ENCODE results near the gene ZDHHC8.
A peak's percentile ranks its signal among the peaks of the same experiment; 100 is the strongest.

ZDHHC8 gene, protein sequence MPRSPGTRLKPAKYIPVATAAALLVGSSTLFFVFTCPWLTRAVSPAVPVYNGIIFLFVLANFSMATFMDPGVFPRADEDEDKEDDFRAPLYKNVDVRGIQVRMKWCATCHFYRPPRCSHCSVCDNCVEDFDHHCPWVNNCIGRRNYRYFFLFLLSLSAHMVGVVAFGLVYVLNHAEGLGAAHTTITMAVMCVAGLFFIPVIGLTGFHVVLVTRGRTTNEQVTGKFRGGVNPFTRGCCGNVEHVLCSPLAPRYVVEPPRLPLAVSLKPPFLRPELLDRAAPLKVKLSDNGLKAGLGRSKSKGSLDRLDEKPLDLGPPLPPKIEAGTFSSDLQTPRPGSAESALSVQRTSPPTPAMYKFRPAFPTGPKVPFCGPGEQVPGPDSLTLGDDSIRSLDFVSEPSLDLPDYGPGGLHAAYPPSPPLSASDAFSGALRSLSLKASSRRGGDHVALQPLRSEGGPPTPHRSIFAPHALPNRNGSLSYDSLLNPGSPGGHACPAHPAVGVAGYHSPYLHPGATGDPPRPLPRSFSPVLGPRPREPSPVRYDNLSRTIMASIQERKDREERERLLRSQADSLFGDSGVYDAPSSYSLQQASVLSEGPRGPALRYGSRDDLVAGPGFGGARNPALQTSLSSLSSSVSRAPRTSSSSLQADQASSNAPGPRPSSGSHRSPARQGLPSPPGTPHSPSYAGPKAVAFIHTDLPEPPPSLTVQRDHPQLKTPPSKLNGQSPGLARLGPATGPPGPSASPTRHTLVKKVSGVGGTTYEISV

GRCh38 chr22:20131597-20131858 lies at the start of gene ZDHHC8:
Gene ZDHHC8, plus strand, starts transcription at chr22:20131804. Its CDS starts 144 bp downstream, at chr22:20131948.
- no peak for TF ChIP-seq CTCF (IDR thresholded peaks at IDR 0.05; ENCODE audit: borderline replicate concordance, control extremely low read depth, extremely low read depth, insufficient read depth, missing control alignments)
- in situ Hi-C loops (cut with MboI; ENCODE audit: low sequenced_read_pairs, unreplicated experiment): no loop called here
- DNase-seq (ENCODE audit: low spot score): peak; percentile 81

DNA sequence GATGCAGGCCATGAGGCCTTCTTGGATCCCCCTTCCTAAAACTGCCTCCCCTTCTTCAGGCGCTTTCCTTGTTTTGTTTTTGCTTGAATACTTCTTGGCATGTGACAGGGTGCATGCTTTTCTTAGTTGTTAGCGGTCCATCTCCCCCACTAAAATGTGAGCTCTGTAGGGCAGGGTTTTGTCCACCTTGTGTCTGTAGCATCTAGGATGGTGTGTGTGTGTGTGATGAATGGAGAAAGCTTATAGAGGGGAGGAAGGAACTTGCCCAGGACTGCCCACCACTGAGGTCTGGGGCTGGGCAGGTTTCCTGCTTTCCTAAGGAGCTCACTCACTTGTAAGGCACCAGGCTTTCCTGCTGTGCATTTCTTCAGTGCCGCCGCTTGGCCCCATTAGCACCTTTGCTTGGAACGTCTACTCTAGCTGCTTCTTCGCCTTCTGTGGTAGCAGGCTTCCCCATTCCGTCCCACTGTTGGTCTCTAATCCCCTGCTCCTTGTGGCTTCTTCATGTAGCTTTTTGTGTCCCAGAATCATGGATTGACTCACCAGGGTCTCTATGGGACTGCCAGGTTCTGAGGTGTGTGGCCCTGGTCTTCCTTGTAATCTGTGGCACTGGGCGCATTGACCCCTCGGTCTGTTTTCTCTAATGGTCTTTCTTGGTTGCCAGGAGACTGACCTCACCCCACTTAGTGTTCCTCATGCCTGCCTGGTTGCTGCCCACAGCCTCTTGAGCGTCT lies 48.3 kb upstream of the ZDHHC8 start:
- TF ChIP-seq CTCF (IDR thresholded peaks at IDR 0.05; ENCODE audit: borderline replicate concordance, control extremely low read depth, extremely low read depth, insufficient read depth, missing control alignments): no peak
- in situ Hi-C loops (cut with MboI; ENCODE audit: low sequenced_read_pairs, unreplicated experiment): no loop called here
- no peak for DNase-seq (ENCODE audit: low spot score)

GRCh38 chr22:20083891-20084546 lies 47.6 kb upstream of the ZDHHC8 start:
- no peak for TF ChIP-seq CTCF (IDR thresholded peaks at IDR 0.05; ENCODE audit: borderline replicate concordance, control extremely low read depth, extremely low read depth, insufficient read depth, missing control alignments)
- no peak for DNase-seq (ENCODE audit: low spot score)
- in situ Hi-C loops (cut with MboI; ENCODE audit: low sequenced_read_pairs, unreplicated experiment): no loop called here

GRCh38 chr22:20084547-20085413 lies 46.8 kb upstream of the ZDHHC8 start:
- in situ Hi-C loops (cut with MboI; ENCODE audit: low sequenced_read_pairs, unreplicated experiment): no loop called here
- no peak for TF ChIP-seq CTCF (IDR thresholded peaks at IDR 0.05; ENCODE audit: borderline replicate concordance, control extremely low read depth, extremely low read depth, insufficient read depth, missing control alignments)
- DNase-seq (ENCODE audit: low spot score): no peak

DNA sequence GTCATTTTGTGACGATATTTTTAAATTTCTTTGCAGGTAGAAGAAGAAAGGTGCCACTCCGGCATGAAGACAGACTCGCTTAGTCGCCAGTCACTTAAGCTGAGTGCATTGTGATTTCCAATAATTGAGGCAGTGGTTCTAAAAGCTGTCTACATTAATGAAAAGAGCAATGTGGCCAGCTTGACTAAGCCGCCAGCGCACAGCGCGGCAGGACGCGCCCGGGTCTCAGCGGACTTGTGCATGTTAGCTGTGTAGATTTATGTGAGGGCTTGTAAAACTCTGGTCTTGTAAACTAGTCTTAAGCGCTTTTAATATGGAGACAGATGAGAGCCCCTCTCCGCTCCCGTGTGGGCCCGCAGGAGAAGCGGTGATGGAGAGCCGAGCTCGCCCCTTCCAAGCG lies 46.0 kb upstream of the ZDHHC8 start:
- no peak for DNase-seq (ENCODE audit: low spot score)
- no peak for TF ChIP-seq CTCF (IDR thresholded peaks at IDR 0.05; ENCODE audit: borderline replicate concordance, control extremely low read depth, extremely low read depth, insufficient read depth, missing control alignments)
- in situ Hi-C loops (cut with MboI; ENCODE audit: low sequenced_read_pairs, unreplicated experiment): no loop called here

Measured in GM13976 (cell line).